Measurements from ENCODE around the gene ZBTB49. TPM values are rescaled to one million over a fixed set of nuclear protein-coding genes. Genes with fewer than 3 reads are reported as not detected.

Gene ZBTB49
- polyA plus RNA-seq, 1 donor from 2014 or later, result 16.5 TPM

GRCh38 chr4:4293279-4293678 lies 3.2 kb downstream of the ZBTB49 start:
- Histone ChIP-seq H3K9me3 (ENCODE audit: low read length) (no peaks in the 10 kb centered on the region), H3K36me3 (ENCODE audit: insufficient read depth, low read length) (no peaks in the 10 kb centered on the region), H3K79me2 (replicated peaks; ENCODE audit: insufficient read depth, low read length) (peaks cover 58% of the 10 kb centered on the region), H3K27me3 (ENCODE audit: insufficient read depth, low read depth, low read length) (no peaks in the 10 kb centered on the region), H3K4me2 (ENCODE audit: low read length) (no peak overlapping the region), H3F3A (ENCODE audit: insufficient read depth, low read length, poor library complexity, severe bottlenecking) (no peaks in the 10 kb centered on the region), H3K4me3 (ENCODE audit: low read length) (no peak overlapping the region), H4K20me1 (ENCODE audit: insufficient read depth) (no peaks in the 10 kb centered on the region), H3K9me2 (ENCODE audit: insufficient read depth, low read length) (no peaks in the 10 kb centered on the region), H3K9ac (ENCODE audit: low read length) (no peak overlapping the region), H2AFZ (ENCODE audit: low read depth, low read length) (no peak overlapping the region), H3K27ac (ENCODE audit: low read length) (no peak overlapping the region)
- no peak for TF ChIP-seq CTCF (IDR thresholded peaks at IDR 0.05; ENCODE audit: poor library complexity, severe bottlenecking)
- TF ChIP-seq RAD21 (conservative IDR thresholded peaks at IDR 0.05), result no peak
- TF ChIP-seq MXI1 (conservative IDR thresholded peaks at IDR 0.05; ENCODE audit: poor library complexity, severe bottlenecking), result no peak
- no peak for TF ChIP-seq TAF1 (IDR thresholded peaks at IDR 0.05; ENCODE audit: low read depth)
- TF ChIP-seq SMC3 (conservative IDR thresholded peaks at IDR 0.05; ENCODE audit: poor library complexity), result no peak
- TF ChIP-seq POLR2AphosphoS5 (IDR thresholded peaks at IDR 0.05), result no peak
- TF ChIP-seq EP300 (conservative IDR thresholded peaks at IDR 0.05; ENCODE audit: poor library complexity, severe bottlenecking), result no peak
- TF ChIP-seq REST (IDR thresholded peaks at IDR 0.05; ENCODE audit: borderline replicate concordance), result no peak
- TF ChIP-seq EZH2 (IDR thresholded peaks at IDR 0.05; ENCODE audit: borderline replicate concordance, insufficient read depth, low read length, poor library complexity, severe bottlenecking), result no peak

- Histone ChIP-seq H3F3A (ENCODE audit: insufficient read depth, low read length, poor library complexity, severe bottlenecking) (no peaks in the 10 kb centered on the region), H3K4me2 (ENCODE audit: low read length) (no peak overlapping the region), H3K27ac (ENCODE audit: low read length) (no peak overlapping the region), H3K79me2 (replicated peaks; ENCODE audit: insufficient read depth, low read length) (peaks cover 44% of the 10 kb centered on the region), H3K9me2 (ENCODE audit: insufficient read depth, low read length) (no peaks in the 10 kb centered on the region), H3K9me3 (ENCODE audit: low read length) (no peaks in the 10 kb centered on the region), H3K36me3 (ENCODE audit: insufficient read depth, low read length) (no peaks in the 10 kb centered on the region), H3K4me3 (ENCODE audit: low read length) (no peak overlapping the region), H3K27me3 (ENCODE audit: insufficient read depth, low read depth, low read length) (no peaks in the 10 kb centered on the region), H3K9ac (ENCODE audit: low read length) (no peak overlapping the region), H2AFZ (ENCODE audit: low read depth, low read length) (no peak overlapping the region), H4K20me1 (ENCODE audit: insufficient read depth) (no peaks in the 10 kb centered on the region)
- TF ChIP-seq EP300 (conservative IDR thresholded peaks at IDR 0.05; ENCODE audit: poor library complexity, severe bottlenecking) (no peak), EZH2 (IDR thresholded peaks at IDR 0.05; ENCODE audit: borderline replicate concordance, insufficient read depth, low read length, poor library complexity, severe bottlenecking) (no peak), REST (IDR thresholded peaks at IDR 0.05; ENCODE audit: borderline replicate concordance) (no peak), TAF1 (IDR thresholded peaks at IDR 0.05; ENCODE audit: low read depth) (no peak), CTCF (IDR thresholded peaks at IDR 0.05; ENCODE audit: poor library complexity, severe bottlenecking) (no peak), MXI1 (conservative IDR thresholded peaks at IDR 0.05; ENCODE audit: poor library complexity, severe bottlenecking) (no peak), RAD21 (conservative IDR thresholded peaks at IDR 0.05) (no peak), POLR2AphosphoS5 (IDR thresholded peaks at IDR 0.05) (no peak)
Measured at GRCh38 chr4:4296283-4296846, 6.3 kb downstream of the ZBTB49 start.
